ENCODE measurements around the gene GCSAM. TPM values are rescaled to one million over a fixed set of nuclear protein-coding genes. Genes with fewer than 3 reads are reported as not detected.
A peak's percentile ranks its signal among the peaks of the same experiment; 100 is the strongest.
"Not testable (repeated sequence)": the region's sequence is repeated elsewhere in the genome, so short reads cannot be mapped to it uniquely, and the experiment has no call there.

Gene GCSAM
- total and polyA plus RNA-seq, 7 experiments from 2014 or later: 5.5 to 38.8 (median 24.9) TPM

DNA sequence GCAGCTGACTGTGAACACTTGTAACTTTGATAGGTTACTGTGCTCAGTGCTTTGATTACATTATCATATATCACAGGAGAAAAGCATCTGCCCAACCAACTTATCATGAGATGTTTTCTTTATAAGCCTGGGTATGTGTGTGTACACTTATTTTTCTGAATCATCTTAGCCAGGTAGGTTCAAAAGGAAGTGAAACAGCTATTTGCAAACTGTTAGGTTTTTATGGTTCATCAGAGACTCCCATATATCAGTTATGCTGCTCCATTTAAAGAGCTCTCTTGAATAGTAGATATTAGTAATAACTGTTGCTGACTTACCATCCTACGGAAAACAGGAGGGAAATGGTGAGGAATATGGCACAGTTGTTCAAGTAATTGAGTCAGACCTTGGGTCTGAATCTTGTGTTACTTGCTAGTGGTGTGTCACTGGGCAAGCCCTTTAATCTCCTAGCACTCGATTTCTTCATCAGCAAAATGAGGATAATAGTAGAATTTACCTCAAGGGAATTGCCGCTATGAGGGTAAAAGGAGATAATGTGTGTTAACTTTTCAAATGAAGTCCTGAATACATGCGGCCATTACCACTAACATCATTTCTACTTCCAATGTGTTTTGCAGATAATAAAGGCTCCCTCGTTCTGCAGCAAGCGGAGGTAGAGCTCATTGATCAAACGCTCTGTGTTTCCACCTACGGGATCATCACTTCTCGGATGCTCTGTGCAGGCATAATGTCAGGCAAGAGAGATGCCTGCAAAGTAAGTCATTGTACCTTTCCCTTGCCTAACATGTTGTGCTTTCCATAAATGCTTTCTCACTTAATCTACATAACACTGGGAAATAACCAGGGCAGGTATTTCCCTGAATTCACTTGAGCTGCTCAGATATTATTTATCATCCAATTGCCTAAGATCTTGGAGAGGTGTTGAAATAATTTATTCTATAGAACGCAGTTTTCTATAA lies 54.6 kb downstream of the GCSAM start:
- peak overlapping the region in 1 of 9 donors; percentile 33 for H3K27ac Mint-ChIP-seq
- peaks cover 9 to 32% (median 24%) of the 10 kb centered on the region in 7 donors for H3K4me1 Mint-ChIP-seq
- H3K36me3 ChIP-seq (ENCODE audit: control insufficient read depth in 2 of 3, insufficient read depth in 3 of 3, low read length in 3 of 3): no peaks in the 10 kb centered on the region
- no peak for DNase-seq
- no peak for ATAC-seq
- H3K9me3 Mint-ChIP-seq: peaks cover 0 to 3% (median 0%) of the 10 kb centered on the region in 11 donors
- H3K9me3 ChIP-seq (ENCODE audit: control insufficient read depth in 2 of 3, low read length in 3 of 3): no peaks in the 10 kb centered on the region
- no peaks in the 10 kb centered on the region for H3K27me3 ChIP-seq (ENCODE audit: control insufficient read depth in 2 of 2, insufficient read depth in 2 of 2, low read length in 2 of 2)
- peaks cover 0 to 11% (median 0%) of the 10 kb centered on the region in 5 donors for H3K36me3 Mint-ChIP-seq
- peaks cover 4 to 17% of the 10 kb centered on the region in 2 donors for H3K4me1 ChIP-seq (ENCODE audit: control insufficient read depth in 2 of 2, insufficient read depth in 2 of 2, low read length in 2 of 2)
- H3K4me3 ChIP-seq (ENCODE audit: low read length): no peak overlapping the region
- H3K4me3 Mint-ChIP-seq: no peak overlapping the region
- intact Hi-C loops (cut with micrococcal nuclease): loop anchor here (10.0 kb wide), 4 partner anchors 534 to 1456 kb away; partner anchors contain the start of genes CD96 (in 1 of the 2), NECTIN3 (in 1 of the 2) and SIDT1 (in 1 of the 2)
- ChIA-PET POLR2A (interaction anchor here (0.6 kb wide), 2 partner anchors 55 to 65 kb away, joined by 3 to 4 read pairs; no protein-coding TSS in a partner anchor), CTCF (interaction anchor here (0.8 kb wide), 1 partner anchor 537 kb away, joined by 3 read pairs; no protein-coding TSS in a partner anchor)
- no peaks in the 10 kb centered on the region for H3K27me3 Mint-ChIP-seq
- no peak overlapping the region for H3K27ac ChIP-seq (ENCODE audit: low read depth, low read length)

DNA sequence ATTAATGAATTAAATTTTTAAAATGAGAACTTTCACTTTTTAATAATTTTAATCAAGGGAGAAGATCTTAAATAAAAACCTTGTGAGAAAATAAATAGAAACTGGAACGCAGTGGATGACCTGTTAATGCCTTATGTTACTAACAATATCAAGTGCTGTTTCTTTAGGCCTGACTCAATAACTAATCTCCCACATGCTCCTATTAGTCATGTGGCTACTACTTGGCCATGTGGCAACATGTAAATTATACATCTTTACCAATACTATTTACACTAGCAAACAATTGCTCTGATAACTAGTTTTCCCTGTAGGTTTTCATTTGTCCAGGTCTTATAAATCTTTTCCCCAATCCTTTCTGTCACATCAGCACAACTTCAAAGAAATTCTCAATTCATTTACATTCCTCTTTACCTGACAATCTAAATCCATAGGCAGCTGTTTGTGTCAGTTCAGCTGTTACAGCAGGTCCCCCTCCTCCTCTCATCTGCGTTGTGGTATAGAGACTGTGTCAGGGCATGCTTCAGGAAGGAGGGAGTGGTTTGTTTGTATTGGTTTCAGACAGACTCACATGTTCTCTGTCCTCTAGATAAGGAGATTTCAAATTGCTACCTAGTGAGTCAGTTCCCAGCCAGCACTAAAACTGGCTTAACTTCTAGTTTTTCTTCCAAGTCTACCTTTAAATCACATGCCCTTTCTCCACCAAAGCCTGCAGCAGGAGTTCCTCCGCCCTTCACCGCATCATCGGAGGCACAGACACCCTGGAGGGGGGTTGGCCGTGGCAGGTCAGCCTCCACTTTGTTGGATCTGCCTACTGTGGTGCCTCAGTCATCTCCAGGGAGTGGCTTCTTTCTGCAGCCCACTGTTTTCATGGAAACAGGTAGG lies 58.2 kb downstream of the GCSAM start:
- Mint-ChIP-seq H3K4me3 (peak overlapping the region; percentile 32 to 76 (median 56)), H3K4me1 (peaks cover 17 to 57% (median 52%) of the 10 kb centered on the region in 7 donors), H3K36me3 (peaks cover 0 to 30% (median 5%) of the 10 kb centered on the region in 5 donors), H3K27me3 (peaks cover 0 to 3% (median 0%) of the 10 kb centered on the region in 5 donors), H3K9me3 (peaks cover 0 to 15% (median 6%) of the 10 kb centered on the region in 11 donors), H3K27ac (peak overlapping the region; percentile 72 to 95 (median 85))
- ATAC-seq (peak; percentile 88), DNase-seq (peak in 8 of 9 donors; percentile 29 to 60 (median 52))
- POLR2A ChIA-PET: interaction anchor here (1.5 kb wide), 1 partner anchor 95 kb away, joined by 3 read pairs; no protein-coding TSS in a partner anchor
- intact Hi-C loops (cut with micrococcal nuclease): loop anchor here (1.0 to 10.0 kb wide), 9 partner anchors 54 to 1460 kb away; partner anchors contain the start of genes BTLA (in 1 of the 2), CD96 (in 1 of the 2), NECTIN3 (in 1 of the 2) and SIDT1 (in 1 of the 2)
- CTCF ChIA-PET: no interaction called here
- H3K27ac ChIP-seq (ENCODE audit: low read depth, low read length): peak overlapping the region; percentile 32
- H3K4me3 ChIP-seq (ENCODE audit: low read length): no peak overlapping the region
- no peaks in the 10 kb centered on the region for H3K36me3 ChIP-seq (ENCODE audit: control insufficient read depth in 2 of 3, insufficient read depth in 3 of 3, low read length in 3 of 3)
- peaks cover 4 to 17% of the 10 kb centered on the region in 2 donors for H3K4me1 ChIP-seq (ENCODE audit: control insufficient read depth in 2 of 2, insufficient read depth in 2 of 2, low read length in 2 of 2)
- no peaks in the 10 kb centered on the region for H3K9me3 ChIP-seq (ENCODE audit: control insufficient read depth in 2 of 3, low read length in 3 of 3)
- no peaks in the 10 kb centered on the region for H3K27me3 ChIP-seq (ENCODE audit: control insufficient read depth in 2 of 2, insufficient read depth in 2 of 2, low read length in 2 of 2)

DNA sequence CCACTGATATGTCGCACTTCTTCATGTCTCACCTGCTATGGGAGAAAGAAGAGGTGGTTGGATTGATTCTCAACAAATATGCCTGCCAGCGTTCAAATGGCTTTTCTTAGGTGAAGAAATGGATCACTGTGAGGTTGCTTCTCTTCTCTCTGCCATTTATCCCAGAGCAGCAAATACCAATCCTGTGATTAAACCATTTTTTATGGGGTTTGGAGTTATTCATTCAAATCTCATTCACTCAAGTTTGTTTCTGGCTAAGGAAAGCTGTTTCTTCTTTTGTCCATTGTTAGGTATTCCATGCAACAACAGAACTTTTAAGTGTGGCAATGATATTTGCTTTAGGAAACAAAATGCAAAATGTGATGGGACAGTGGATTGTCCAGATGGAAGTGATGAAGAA lies 59.0 kb downstream of the GCSAM start:
- peaks cover 17 to 58% (median 52%) of the 10 kb centered on the region in 7 donors for H3K4me1 Mint-ChIP-seq
- POLR2A ChIA-PET: interaction anchor here (1.5 kb wide), 1 partner anchor 94 kb away, joined by 3 read pairs; no protein-coding TSS in a partner anchor
- H3K4me3 Mint-ChIP-seq: peak overlapping the region in 1 of 10 donors; percentile 76
- Histone ChIP-seq H3K4me3 (ENCODE audit: low read length) (no peak overlapping the region), H3K27me3 (ENCODE audit: control insufficient read depth in 2 of 2, insufficient read depth in 2 of 2, low read length in 2 of 2) (no peaks in the 10 kb centered on the region), H3K36me3 (ENCODE audit: control insufficient read depth in 2 of 3, insufficient read depth in 3 of 3, low read length in 3 of 3) (no peaks in the 10 kb centered on the region), H3K9me3 (ENCODE audit: control insufficient read depth in 2 of 3, low read length in 3 of 3) (no peaks in the 10 kb centered on the region), H3K4me1 (ENCODE audit: control insufficient read depth in 2 of 2, insufficient read depth in 2 of 2, low read length in 2 of 2) (peaks cover 4 to 17% of the 10 kb centered on the region in 2 donors), H3K27ac (ENCODE audit: low read depth, low read length) (no peak overlapping the region)
- DNase-seq (no peak), ATAC-seq (no peak)
- CTCF ChIA-PET: no interaction called here
- peaks cover 0 to 37% (median 6%) of the 10 kb centered on the region in 5 donors for H3K36me3 Mint-ChIP-seq
- intact Hi-C loops (cut with micrococcal nuclease): loop anchor here (2.0 to 10.0 kb wide), 8 partner anchors 405 to 1461 kb away; partner anchors contain the start of genes BTLA (in 1 of the 2), CD96 (in 1 of the 2), NECTIN3 (in 1 of the 2) and SIDT1 (in 1 of the 2)
- H3K9me3 Mint-ChIP-seq: peaks cover 0 to 18% (median 10%) of the 10 kb centered on the region in 11 donors
- H3K27ac Mint-ChIP-seq: peak overlapping the region in 8 of 9 donors; percentile 46 to 95 (median 88)
- peaks cover 0 to 6% (median 0%) of the 10 kb centered on the region in 5 donors for H3K27me3 Mint-ChIP-seq

DNA sequence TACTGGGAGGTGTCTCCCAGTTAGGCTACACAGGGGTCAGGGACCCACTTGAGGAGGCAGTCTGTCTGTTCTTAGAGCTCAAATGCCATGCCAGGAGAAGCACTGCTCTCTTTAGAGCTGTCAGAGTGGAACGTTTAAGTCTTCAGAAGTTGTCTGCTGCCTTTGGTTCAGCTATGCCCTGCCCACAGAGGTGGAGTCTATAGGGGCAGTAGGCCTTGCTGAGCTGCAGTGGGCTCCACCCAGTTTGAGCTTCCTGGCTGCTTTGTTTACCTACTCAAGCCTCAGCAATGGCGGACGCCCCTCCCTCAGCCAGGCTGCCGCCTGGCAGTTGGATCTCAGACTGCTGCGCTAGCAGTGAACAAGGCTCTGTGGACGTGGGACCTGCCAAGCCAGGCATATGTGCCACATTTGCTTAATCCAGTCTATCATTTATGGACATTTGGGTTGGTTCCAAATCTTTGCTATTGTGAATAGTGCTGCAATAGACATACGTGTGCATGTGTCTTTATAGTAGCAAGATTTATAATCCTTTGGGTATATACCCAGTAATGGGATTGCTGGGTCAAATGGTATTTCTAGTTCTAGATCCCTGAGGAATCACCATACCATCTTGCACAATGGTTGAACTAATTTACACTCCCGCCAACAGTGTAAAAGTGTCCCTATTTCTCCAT lies 60.5 kb downstream of the GCSAM start:
- not testable (repeated sequence) for H3K27me3 ChIP-seq (ENCODE audit: control insufficient read depth in 2 of 2, insufficient read depth in 2 of 2, low read length in 2 of 2); H3K36me3 ChIP-seq (ENCODE audit: control insufficient read depth in 2 of 3, insufficient read depth in 3 of 3, low read length in 3 of 3); H3K9me3 ChIP-seq (ENCODE audit: control insufficient read depth in 2 of 3, low read length in 3 of 3)
- DNase-seq (peak; percentile 25 to 89 (median 81)), ATAC-seq (peak; percentile 69)
- intact Hi-C loops (cut with micrococcal nuclease): loop anchor here (1.0 to 10.0 kb wide), 12 partner anchors 14 to 1462 kb away; partner anchors contain the start of genes C3orf52 (in 2 of the 2), BTLA (in 1 of the 2), CD96 (in 1 of the 2) and NECTIN3 (in 1 of the 2)
- Mint-ChIP-seq H3K9me3 (peaks cover 0 to 19% (median 12%) of the 10 kb centered on the region in 11 donors), H3K27ac (peak overlapping the region; percentile 85 to 99 (median 92)), H3K4me1 (peaks cover 17 to 58% (median 52%) of the 10 kb centered on the region in 7 donors), H3K27me3 (peaks cover 0 to 17% (median 0%) of the 10 kb centered on the region in 5 donors), H3K36me3 (peaks cover 0 to 48% (median 8%) of the 10 kb centered on the region in 5 donors), H3K4me3 (peak overlapping the region; percentile 72 to 91 (median 81))
- H3K27ac ChIP-seq (ENCODE audit: low read depth, low read length): peak overlapping the region; percentile 53
- ChIA-PET POLR2A (interaction anchor here (0.9 to 2.2 kb wide), 8 partner anchors 14 to 527 kb away, joined by 3 to 11 read pairs (median 5); partner anchors contain the start of genes ABHD10 and C3orf52), CTCF (interaction anchor here (0.6 to 1.9 kb wide), 6 partner anchors 19 to 906 kb away, joined by 3 to 8 read pairs (median 4); no protein-coding TSS in a partner anchor)
- H3K4me1 ChIP-seq (ENCODE audit: control insufficient read depth in 2 of 2, insufficient read depth in 2 of 2, low read length in 2 of 2): peaks cover 4 to 17% of the 10 kb centered on the region in 2 donors
- peak overlapping the region; percentile 31 for H3K4me3 ChIP-seq (ENCODE audit: low read length)

Data from naive thymus-derived CD4-positive, alpha-beta T cell (primary cell).